ENCODE data around the gene GSK3A. TPM values are rescaled to one million over a fixed set of nuclear protein-coding genes. Genes with fewer than 3 reads are reported as not detected.

Gene GSK3A
- total and polyA plus RNA-seq, 9 of the 15 experiments (the other 6 are each of a cell fraction or from before 2014, with no cell fraction given) = 0.62 to 90.7 (median 33.3) TPM

- CTCF ChIA-PET (ENCODE audit: low intra/inter-chr PET ratio) = no interaction called here
Measured at GRCh38 chr19:42249769-42250168, 7.4 kb upstream of the GSK3A start.

GRCh38 chr19:42249149-42249750 lies 6.8 kb upstream of the GSK3A start:
- CTCF ChIA-PET (ENCODE audit: low intra/inter-chr PET ratio) = no interaction called here
- Histone ChIP-seq H3K9me1 (ENCODE audit: control insufficient read depth, insufficient read depth, low read length) (peaks cover 4% of the 10 kb centered on the region), H3K79me2 (ENCODE audit: control insufficient read depth, insufficient read depth, low read length) (peaks cover 47% of the 10 kb centered on the region), H2AFZ (ENCODE audit: low read depth, low read length) (no peak overlapping the region), H3K27me3 (ENCODE audit: control insufficient read depth in 2 of 2, insufficient read depth in 2 of 2, low read length in 2 of 2) (no peaks in the 10 kb centered on the region), H3K4me3 (no peak overlapping the region), H3K9me3 (replicated peaks; ENCODE audit: control insufficient read depth, insufficient read depth, low read depth, low read length) (no peaks in the 10 kb centered on the region), H3K36me3 (ENCODE audit: control insufficient read depth, insufficient read depth, low read length) (peaks cover 49% of the 10 kb centered on the region; the same call in 2 of the 3 replicates), H3K9ac (ENCODE audit: insufficient read depth in 1 of 2, low read depth in 2 of 2, low read length in 2 of 2) (no peak overlapping the region), H4K20me1 (replicated peaks; ENCODE audit: control insufficient read depth, insufficient read depth, low read length) (peaks cover 10% of the 10 kb centered on the region; the same call in 1 of the 2 replicates), H3K4me1 (replicated peaks in 1 of 2; ENCODE audit: control insufficient read depth in 2 of 2, insufficient read depth in 2 of 2, low read length in 2 of 2) (peaks cover 25 to 58% of the 10 kb centered on the region in 2 experiments), H3K4me2 (ENCODE audit: insufficient read depth, low read length) (no peak overlapping the region), H3K27ac (ENCODE audit: extremely low read depth, low read depth, low read length) (no peak overlapping the region)
- no peak for DNase-seq (ENCODE audit: extremely low read depth in 1 of 4, low spot score in 3 of 4)
- POLR2A ChIA-PET = interaction anchor here (1.1 kb wide), 1 partner anchor 9 kb away, joined by 4 read pairs; no protein-coding TSS in a partner anchor
- intact Hi-C loops (cut with micrococcal nuclease) = no loop called here
- TF ChIP-seq FIP1L1 (IDR thresholded peaks at IDR 0.05; ENCODE audit: low read depth, low read length, poor library complexity, severe bottlenecking) (no peak), POLR2G (IDR thresholded peaks at IDR 0.05; ENCODE audit: low read depth, low read length) (peak; percentile 78), PCBP1 (IDR thresholded peaks at IDR 0.05; ENCODE audit: low read depth, low read length, poor library complexity, severe bottlenecking) (peak; percentile 37), ZBTB33 (CRISPR knock-in tag; IDR thresholded peaks at IDR 0.05) (peak; percentile 95), CXXC5 (CRISPR knock-in tag; IDR thresholded peaks at IDR 0.05) (no peak), SUPT5H (IDR thresholded peaks at IDR 0.05) (peak; percentile 8; the same call in 1 of the 2 replicates), PTRF (tag; IDR thresholded peaks at IDR 0.05) (no peak), RBM22 (IDR thresholded peaks at IDR 0.05; ENCODE audit: low read depth, low read length, poor library complexity, severe bottlenecking) (peak; percentile 63), RBFOX2 (IDR thresholded peaks at IDR 0.05; ENCODE audit: low read depth, low read length) (0 out of 2 replicates have a peak, but pooled peaks have one; percentile 48), TRIM24 (IDR thresholded peaks at IDR 0.05) (no peak)
- no TSS peak for BruUV-seq (replicated peaks)
- WGBS (ENCODE audit: insufficient coverage, low coverage, missing lambda C conversion rate) = 93% methylated on average over 16 of the region's 36 CpGs
- FAIRE-seq = no peak
- ATAC-seq = no peak
- in situ Hi-C loops (cut with MboI) = no loop called here

More at GRCh38 chr19:42249769-42250168, 7.4 kb upstream of the GSK3A start:
- FAIRE-seq (no peak), ATAC-seq (no peak), DNase-seq (ENCODE audit: extremely low read depth in 1 of 4, low spot score in 3 of 4) (no peak)
- Histone ChIP-seq H3K9me3 (replicated peaks; ENCODE audit: control insufficient read depth, insufficient read depth, low read depth, low read length) (no peaks in the 10 kb centered on the region), H3K4me3 (no peak overlapping the region), H3K27ac (ENCODE audit: extremely low read depth, low read depth, low read length) (no peak overlapping the region; the same call in 2 of the 3 replicates), H4K20me1 (replicated peaks; ENCODE audit: control insufficient read depth, insufficient read depth, low read length) (peaks cover 10% of the 10 kb centered on the region; the same call in 1 of the 2 replicates), H3K79me2 (ENCODE audit: control insufficient read depth, insufficient read depth, low read length) (peaks cover 50% of the 10 kb centered on the region), H3K4me1 (replicated peaks in 1 of 2; ENCODE audit: control insufficient read depth in 2 of 2, insufficient read depth in 2 of 2, low read length in 2 of 2) (peaks cover 25 to 62% of the 10 kb centered on the region in 2 experiments), H3K9ac (ENCODE audit: insufficient read depth in 1 of 2, low read depth in 2 of 2, low read length in 2 of 2) (no peak overlapping the region), H3K27me3 (ENCODE audit: control insufficient read depth in 2 of 2, insufficient read depth in 2 of 2, low read length in 2 of 2) (no peaks in the 10 kb centered on the region), H3K36me3 (ENCODE audit: control insufficient read depth, insufficient read depth, low read length) (peaks cover 49% of the 10 kb centered on the region; the same call in 2 of the 3 replicates), H3K9me1 (ENCODE audit: control insufficient read depth, insufficient read depth, low read length) (peaks cover 4% of the 10 kb centered on the region), H3K4me2 (ENCODE audit: insufficient read depth, low read length) (no peak overlapping the region), H2AFZ (ENCODE audit: low read depth, low read length) (no peak overlapping the region)
- TF ChIP-seq MYC (IDR thresholded peaks at IDR 0.05; ENCODE audit: low read depth, low read length) (no peak), MYC (CRISPR knock-in tag; IDR thresholded peaks at IDR 0.05; ENCODE audit: borderline replicate concordance, low read depth) (no peak), POU5F1 (IDR thresholded peaks at IDR 0.05; ENCODE audit: borderline replicate concordance, low read depth, low read length, partially characterized antibody) (no peak), ZNF23 (CRISPR knock-in tag; IDR thresholded peaks at IDR 0.05) (no peak)
- BruUV-seq (replicated peaks) = no TSS peak
- POLR2A ChIA-PET = interaction anchor here (1.1 to 1.4 kb wide), 2 partner anchors 8 to 52 kb away, joined by 3 to 4 read pairs; partner anchors contain the start of genes PAFAH1B3 and PRR19
- intact Hi-C loops (cut with micrococcal nuclease) = no loop called here
- 90% methylated on average over 6 of the region's 6 CpGs for WGBS (ENCODE audit: insufficient coverage, low coverage, missing lambda C conversion rate)
- in situ Hi-C loops (cut with MboI) = no loop called here
